ENCODE data around the gene PLA2R1.

PLA2R1 gene

DNA sequence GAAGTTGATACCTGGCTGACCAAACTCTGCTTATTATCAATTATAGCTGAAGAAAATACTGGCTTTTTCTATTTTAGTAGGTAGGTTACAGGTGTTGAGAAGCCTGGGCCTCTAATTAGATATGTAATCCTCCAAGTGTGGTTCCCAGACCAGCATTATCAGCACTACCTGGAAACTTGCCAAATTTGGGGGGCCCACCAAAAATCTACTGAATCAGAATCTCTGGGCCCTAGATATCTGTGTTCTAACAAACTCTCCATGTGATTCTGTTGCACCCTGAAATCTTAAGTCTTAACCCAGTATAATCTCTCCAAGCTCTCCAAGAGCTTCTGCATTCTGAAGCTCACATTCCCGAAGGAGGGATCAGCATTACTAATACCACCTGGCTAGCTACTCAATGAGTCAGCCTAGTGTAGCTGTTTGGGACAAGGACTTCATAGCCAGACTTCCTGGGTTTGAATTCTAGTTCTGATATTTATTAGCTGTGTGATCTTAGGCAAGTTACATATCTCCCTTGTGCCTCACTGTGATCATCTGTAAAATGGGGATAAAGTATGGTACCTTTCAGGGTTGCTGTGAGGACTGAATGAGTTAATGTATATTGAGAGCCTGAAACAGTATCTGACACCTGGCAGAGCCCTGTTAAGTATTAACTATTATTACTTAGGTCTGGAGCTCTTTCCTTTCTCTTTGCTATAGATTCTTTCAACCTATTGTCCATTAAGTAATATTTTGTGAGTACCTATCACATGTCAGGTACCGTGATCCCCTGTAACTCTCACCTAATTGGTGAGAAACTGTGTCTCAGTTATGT lies 170.3 kb downstream of the PLA2R1 start:
- DNase-seq, result no peak

DNA sequence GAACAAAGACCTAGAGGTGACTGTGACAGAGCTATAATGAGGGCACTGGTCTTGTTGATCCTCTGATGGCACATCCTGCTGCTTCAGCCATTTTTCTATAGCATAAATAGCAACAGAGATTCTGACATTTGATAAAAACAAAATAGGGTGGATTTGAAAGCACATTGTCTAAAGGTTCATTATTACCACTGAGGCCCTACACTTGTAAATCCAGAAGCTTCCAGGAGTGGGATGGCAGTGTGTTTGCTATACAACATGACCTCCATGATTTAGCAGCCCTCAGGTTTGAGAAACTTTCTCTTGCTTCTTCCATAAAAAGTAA lies 171.2 kb downstream of the PLA2R1 start:
- no peak for DNase-seq

DNA sequence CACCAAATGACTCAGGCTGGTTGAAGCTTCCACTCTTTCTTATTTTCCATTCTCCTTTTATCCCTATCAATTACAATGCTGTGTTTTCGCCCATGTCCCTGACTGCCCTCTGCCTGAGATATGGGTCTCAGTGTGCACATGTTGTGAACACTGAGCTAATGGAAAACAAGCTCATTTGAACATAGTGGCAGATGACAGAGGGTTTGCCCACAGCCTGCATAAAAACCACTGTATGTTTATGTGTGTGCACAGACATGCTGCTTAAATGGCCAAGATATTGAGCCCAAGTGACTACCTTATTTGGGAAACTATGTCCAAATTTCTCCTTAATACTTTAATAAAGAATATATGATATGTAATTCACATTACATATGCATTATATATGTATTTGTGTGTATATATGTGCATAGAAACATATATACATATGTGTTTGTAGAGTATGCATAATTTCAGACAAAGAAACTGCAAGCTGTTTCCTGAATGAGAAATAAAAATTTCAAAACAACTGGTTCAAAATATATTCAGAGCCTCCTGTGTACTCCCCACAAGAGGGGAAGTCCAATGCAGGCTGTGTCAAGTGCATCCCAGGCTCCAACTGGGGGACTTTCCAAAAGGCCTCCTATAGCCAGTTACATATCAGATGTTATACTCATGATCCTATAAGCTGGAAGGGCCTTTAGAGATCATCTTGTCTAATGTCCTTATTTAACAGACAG lies 171.7 kb downstream of the PLA2R1 start:
- no peak for DNase-seq

- no peak for DNase-seq
These were observed 180.2 kb downstream of the PLA2R1 start for GRCh38 chr2:159882130-159882745.

Data from activated CD8-positive, alpha-beta memory T cell treated with anti-CD3 and anti-CD28 coated beads, Interleukin-2, amount 50 U/mL, for 4 hours (primary cell).